AG04449 (cell line): ENCODE measurements around the gene WNT7A.

ENCODE experiments used
- CTCF ChIA-PET: fragments of 350-600 bp; formaldehyde crosslinking; extraction: SDS; loops from one replicate; lab custom pipeline; 2021; ENCODE audit warnings: antibody characterized with exemption; lab: Yijun Ruan, JAX
- POLR2A ChIA-PET: fragments of 400-600, 350-600 bp; formaldehyde crosslinking; extraction: SDS; loops from one replicate; lab custom pipeline; 2020; ENCODE audit warnings: antibody characterized with exemption, inconsistent platforms; lab: Yijun Ruan, JAX
- DNase-seq: peaks from one replicate; pipeline ENCODE4 v3.0.0-alpha.2; 2010; ENCODE audit warnings: low read depth, low spot score
- H3K4me3 ChIP-seq: 2 replicates; pipeline ENCODE4 v1.5.1; 2011; ENCODE audit warnings: low read depth, mild to moderate bottlenecking, control low read depth, low read length
- TF ChIP-seq, protein P1 (sequence below): IDR thresholded peaks from one replicate; pipeline ENCODE4 v1.5.1; 2011; ENCODE audit warnings: mild to moderate bottlenecking, moderate library complexity, low read length, control low read depth, inconsistent platforms; ENCODE audit not compliant: insufficient read depth; ENCODE audit errors: missing control alignments

WNT7A gene

DNA sequence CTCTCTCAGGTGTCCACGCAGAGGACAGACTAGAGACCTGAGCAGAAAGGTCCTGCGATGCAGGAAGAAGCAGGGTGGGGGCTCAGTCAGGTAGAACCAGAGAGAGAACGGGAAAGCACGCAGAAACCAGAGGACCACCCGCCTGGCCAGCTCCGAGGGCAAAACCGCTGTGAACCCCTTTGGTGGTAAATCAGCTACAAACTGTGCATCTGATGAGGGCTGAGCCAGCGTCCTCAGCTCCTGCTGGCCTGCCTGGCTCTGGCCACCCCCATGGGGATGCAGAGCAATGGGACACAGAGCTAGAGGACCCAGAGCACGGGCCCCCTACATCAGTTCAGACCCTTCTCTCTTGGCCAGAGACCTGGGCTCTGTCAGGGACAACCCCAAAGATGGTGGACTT, 44.6 kb downstream of the WNT7A start:
- TF ChIP-seq, protein P1, sequence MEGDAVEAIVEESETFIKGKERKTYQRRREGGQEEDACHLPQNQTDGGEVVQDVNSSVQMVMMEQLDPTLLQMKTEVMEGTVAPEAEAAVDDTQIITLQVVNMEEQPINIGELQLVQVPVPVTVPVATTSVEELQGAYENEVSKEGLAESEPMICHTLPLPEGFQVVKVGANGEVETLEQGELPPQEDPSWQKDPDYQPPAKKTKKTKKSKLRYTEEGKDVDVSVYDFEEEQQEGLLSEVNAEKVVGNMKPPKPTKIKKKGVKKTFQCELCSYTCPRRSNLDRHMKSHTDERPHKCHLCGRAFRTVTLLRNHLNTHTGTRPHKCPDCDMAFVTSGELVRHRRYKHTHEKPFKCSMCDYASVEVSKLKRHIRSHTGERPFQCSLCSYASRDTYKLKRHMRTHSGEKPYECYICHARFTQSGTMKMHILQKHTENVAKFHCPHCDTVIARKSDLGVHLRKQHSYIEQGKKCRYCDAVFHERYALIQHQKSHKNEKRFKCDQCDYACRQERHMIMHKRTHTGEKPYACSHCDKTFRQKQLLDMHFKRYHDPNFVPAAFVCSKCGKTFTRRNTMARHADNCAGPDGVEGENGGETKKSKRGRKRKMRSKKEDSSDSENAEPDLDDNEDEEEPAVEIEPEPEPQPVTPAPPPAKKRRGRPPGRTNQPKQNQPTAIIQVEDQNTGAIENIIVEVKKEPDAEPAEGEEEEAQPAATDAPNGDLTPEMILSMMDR = no peak
- H3K4me3 ChIP-seq = no peak overlapping the region
- CTCF ChIA-PET = no interaction called here
- DNase-seq = no peak
- POLR2A ChIA-PET = no interaction called here

- no peak for DNase-seq
- no peak overlapping the region for H3K4me3 ChIP-seq
- TF ChIP-seq, protein P1 = no peak
- ChIA-PET POLR2A (no interaction called here), CTCF (no interaction called here)
Measured at GRCh38 chr3:13834258-13835035, 45.4 kb downstream of the WNT7A start.

GRCh38 chr3:13833506-13834257, 46.2 kb downstream of the WNT7A start:
- TF ChIP-seq, protein P1 = no peak
- no peak overlapping the region for H3K4me3 ChIP-seq
- DNase-seq = no peak
- ChIA-PET CTCF (no interaction called here), POLR2A (no interaction called here)

DNA sequence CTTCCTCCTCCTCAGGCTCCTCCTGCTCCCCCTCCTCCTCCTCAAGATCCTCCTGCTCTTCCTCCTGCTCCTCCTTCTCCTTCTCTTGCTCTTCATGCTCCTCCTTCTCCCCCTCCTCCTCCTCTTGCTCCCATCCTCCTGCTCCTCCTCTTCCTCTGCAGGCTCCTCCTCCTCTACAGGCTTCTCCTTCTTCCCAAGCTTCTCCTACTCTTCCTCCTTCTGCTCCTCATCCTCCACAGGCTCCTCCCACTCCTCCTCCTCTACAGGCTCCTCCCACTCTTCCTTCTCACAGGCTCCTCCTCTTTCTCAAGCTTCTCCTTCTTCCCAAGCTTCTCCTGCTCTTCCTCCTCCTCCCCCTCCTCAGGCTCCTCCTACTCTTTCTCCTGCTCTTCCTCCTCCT, 47.7 kb downstream of the WNT7A start:
- H3K4me3 ChIP-seq = no peak overlapping the region
- TF ChIP-seq, protein P1 = no peak
- ChIA-PET POLR2A (no interaction called here), CTCF (no interaction called here)
- no peak for DNase-seq

DNA sequence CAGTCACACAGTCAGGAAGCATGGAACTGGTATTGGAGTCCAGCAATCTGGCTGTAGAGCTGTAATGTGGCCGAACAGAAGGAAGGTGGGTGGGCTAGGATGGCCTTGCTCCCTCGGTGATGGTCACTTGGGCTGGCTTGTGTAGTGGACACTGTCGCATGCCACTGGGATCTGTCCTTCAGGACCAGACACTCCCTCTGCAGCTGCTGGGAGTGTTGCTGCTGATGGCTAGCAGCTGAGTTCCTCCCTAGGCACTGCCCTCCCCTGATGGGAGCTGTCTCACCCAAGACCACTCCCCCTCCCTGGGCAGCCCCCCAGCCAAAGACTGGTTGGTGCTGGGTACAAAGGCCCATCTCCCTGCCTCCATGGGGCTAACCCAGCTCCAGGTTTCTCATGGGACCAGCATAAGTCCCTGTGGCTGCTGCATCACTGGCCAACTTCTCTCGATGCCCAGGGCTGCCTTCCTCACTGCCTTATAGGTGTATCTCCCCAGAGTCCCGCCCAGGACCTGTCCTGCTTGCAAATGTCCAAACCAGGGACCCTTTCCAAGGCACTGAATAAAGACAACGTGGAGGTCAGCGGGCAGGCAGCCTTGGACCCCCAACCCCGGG, 48.4 kb downstream of the WNT7A start:
- H3K4me3 ChIP-seq = no peak overlapping the region
- TF ChIP-seq, protein P1 = no peak
- DNase-seq = no peak
- POLR2A ChIA-PET = no interaction called here
- CTCF ChIA-PET = no interaction called here

- no peak for DNase-seq
- ChIA-PET CTCF (no interaction called here), POLR2A (no interaction called here)
- H3K4me3 ChIP-seq = no peak overlapping the region
- TF ChIP-seq, protein P1 = no peak
Measured at GRCh38 chr3:13829311-13829710, 50.6 kb downstream of the WNT7A start.
